Tibial nerve (tissue), 4 donors: ENCODE measurements around the gene FGF14.

Experiments used
- CTCF ChIP-seq, 5 experiments: fragments of 200-600 bp in 3 of 5; fragments of 450-650 bp in 2 of 5; sonication (generic) in 3 of 5; IDR thresholded peaks; one replicate each; pipeline ENCODE4 v1.5.1; 2016 to 2019; ENCODE audit warnings: antibody characterized with exemption in 5 of 5, mild to moderate bottlenecking in 3 of 5, moderate library complexity in 2 of 5
- EP300 ChIP-seq, 2 donors: sonication (generic); formaldehyde crosslinking; IDR thresholded peaks; one replicate each; pipeline ENCODE4 v1.6.1; 2017; ENCODE audit warnings: antibody characterized with exemption in 2 of 2, mild to moderate bottlenecking in 1 of 2
- POLR2A ChIP-seq, 2 donors: fragments of 450-650 bp; IDR thresholded peaks; one replicate each; pipeline ENCODE4 v1.6.1; 2017; ENCODE audit warnings: antibody characterized with exemption in 2 of 2, mild to moderate bottlenecking in 2 of 2, moderate library complexity in 2 of 2

DNA sequence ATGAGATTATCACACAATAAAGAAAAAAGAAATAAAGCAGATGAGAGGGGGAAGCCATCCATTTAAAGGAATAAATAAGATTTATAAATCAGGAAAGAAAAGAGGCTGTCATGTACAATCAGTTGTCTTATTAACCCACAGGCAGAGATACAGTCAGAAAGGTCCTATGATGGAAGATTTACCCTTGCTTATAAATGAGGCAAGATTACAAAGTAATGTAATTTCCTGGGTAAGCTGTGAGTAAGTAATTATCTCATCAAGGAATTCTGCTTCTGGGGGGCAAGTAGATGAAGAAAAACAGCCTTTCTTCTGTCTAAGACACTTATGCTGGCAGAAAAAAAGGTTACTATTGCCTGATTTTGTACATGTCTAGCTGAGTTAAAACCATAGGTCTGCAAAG is 146.4 kb downstream of the FGF14 start:
- no peak for TF ChIP-seq EP300 (IDR thresholded peaks at IDR 0.05)
- TF ChIP-seq POLR2A (IDR thresholded peaks at IDR 0.05) = no peak
- no peak for TF ChIP-seq CTCF (IDR thresholded peaks at IDR 0.05)
